PFSK-1 (cell line): ENCODE measurements around the gene WASF1.

ENCODE experiments used
- FOXP2 ChIP-seq: optimal IDR thresholded peaks from 2 replicates; pipeline ENCODE3; 2011; ENCODE audit warnings: borderline replicate concordance, control low read depth, inconsistent platforms; ENCODE audit not compliant: insufficient read depth; ENCODE audit errors: extremely low read length, extremely low read depth
- POLR2AphosphoS5 ChIP-seq: IDR thresholded peaks from 2 replicates; pipeline ENCODE4 v1.6.1; 2012; ENCODE audit warnings: low read depth, mild to moderate bottlenecking, control low read depth, low read length, moderate library complexity
- SIN3A ChIP-seq: IDR thresholded peaks from 2 replicates; pipeline ENCODE4 v1.6.1; 2012; ENCODE audit warnings: mild to moderate bottlenecking, low read length, moderate library complexity, borderline replicate concordance; ENCODE audit not compliant: insufficient read depth
- TAF1 ChIP-seq: IDR thresholded peaks from 2 replicates; pipeline ENCODE4 v1.6.1; 2012; ENCODE audit warnings: low read length, control low read depth, borderline replicate concordance; ENCODE audit not compliant: insufficient read depth
- TF ChIP-seq, protein P1 (sequence below), 2 experiments: IDR thresholded peaks; 2 replicates each; pipeline versions ENCODE4 v1.6.1 to v1.8.0; 2011 to 2012; ENCODE audit warnings: low read depth in 2 of 2, low read length in 2 of 2, control low read depth in 1 of 2, inconsistent platforms in 1 of 2, mild to moderate bottlenecking in 1 of 2, moderate library complexity in 1 of 2; ENCODE audit not compliant: insufficient read depth in 1 of 2

The WASF1 gene

GRCh38 chr6:110140650-110141049, 38.8 kb downstream of the WASF1 start:
- TF ChIP-seq, protein P1, sequence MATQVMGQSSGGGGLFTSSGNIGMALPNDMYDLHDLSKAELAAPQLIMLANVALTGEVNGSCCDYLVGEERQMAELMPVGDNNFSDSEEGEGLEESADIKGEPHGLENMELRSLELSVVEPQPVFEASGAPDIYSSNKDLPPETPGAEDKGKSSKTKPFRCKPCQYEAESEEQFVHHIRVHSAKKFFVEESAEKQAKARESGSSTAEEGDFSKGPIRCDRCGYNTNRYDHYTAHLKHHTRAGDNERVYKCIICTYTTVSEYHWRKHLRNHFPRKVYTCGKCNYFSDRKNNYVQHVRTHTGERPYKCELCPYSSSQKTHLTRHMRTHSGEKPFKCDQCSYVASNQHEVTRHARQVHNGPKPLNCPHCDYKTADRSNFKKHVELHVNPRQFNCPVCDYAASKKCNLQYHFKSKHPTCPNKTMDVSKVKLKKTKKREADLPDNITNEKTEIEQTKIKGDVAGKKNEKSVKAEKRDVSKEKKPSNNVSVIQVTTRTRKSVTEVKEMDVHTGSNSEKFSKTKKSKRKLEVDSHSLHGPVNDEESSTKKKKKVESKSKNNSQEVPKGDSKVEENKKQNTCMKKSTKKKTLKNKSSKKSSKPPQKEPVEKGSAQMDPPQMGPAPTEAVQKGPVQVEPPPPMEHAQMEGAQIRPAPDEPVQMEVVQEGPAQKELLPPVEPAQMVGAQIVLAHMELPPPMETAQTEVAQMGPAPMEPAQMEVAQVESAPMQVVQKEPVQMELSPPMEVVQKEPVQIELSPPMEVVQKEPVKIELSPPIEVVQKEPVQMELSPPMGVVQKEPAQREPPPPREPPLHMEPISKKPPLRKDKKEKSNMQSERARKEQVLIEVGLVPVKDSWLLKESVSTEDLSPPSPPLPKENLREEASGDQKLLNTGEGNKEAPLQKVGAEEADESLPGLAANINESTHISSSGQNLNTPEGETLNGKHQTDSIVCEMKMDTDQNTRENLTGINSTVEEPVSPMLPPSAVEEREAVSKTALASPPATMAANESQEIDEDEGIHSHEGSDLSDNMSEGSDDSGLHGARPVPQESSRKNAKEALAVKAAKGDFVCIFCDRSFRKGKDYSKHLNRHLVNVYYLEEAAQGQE (IDR thresholded peaks at IDR 0.05; ENCODE audit: insufficient read depth in 1 of 2, low read depth in 2 of 2, low read length in 2 of 2): no peak
- TF ChIP-seq TAF1: no peak
- TF ChIP-seq SIN3A: no peak
- TF ChIP-seq POLR2AphosphoS5: no peak
- no peak for TF ChIP-seq FOXP2

DNA sequence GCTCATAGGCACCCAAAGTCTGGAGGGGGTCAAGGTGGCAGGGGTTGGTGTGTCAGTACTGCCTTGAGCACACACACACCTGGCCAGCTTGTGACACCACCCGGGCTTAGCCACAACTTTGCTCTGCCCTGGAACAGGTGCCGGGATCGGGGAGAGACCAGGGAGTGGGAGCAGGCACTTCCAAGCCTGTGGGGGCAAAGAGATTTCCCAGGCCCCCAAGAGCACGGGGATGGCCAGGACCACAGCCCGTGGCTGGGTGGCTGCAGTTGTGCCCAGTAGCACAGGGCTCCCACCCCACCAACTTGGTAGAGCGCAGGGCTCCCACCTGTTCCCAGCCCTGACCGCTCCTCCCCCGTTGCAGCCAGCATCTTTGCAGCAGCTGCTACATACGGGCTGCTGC, 40.4 kb downstream of the WASF1 start:
- TF ChIP-seq FOXP2 (no peak), TAF1 (no peak), POLR2AphosphoS5 (no peak), SIN3A (no peak)
- TF ChIP-seq, protein P1 (IDR thresholded peaks at IDR 0.05; ENCODE audit: insufficient read depth in 1 of 2, low read depth in 2 of 2, low read length in 2 of 2): no peak

- TF ChIP-seq, protein P1 (IDR thresholded peaks at IDR 0.05; ENCODE audit: insufficient read depth in 1 of 2, low read depth in 2 of 2, low read length in 2 of 2): no peak
Observed at GRCh38 chr6:110137924-110138887, 41.3 kb downstream of the WASF1 start.

DNA sequence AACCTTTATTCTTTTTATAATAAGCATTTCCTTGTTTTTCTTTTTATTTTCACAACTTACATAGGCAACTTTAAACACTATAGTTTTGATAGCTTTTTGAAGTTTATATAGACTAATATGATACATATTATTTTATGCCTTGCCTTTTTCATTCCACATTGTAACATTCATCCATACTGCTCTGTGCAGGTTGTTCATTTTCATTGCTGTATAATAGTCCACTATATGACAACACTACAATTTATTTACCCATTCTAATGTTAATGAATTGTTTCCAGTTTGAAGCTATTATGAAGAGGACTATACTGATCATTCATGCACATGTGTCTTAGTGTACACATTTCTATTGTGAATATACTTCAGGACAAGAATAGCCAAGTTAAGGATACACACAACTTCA, 49.1 kb downstream of the WASF1 start:
- TF ChIP-seq FOXP2: no peak
- TF ChIP-seq TAF1: no peak
- TF ChIP-seq, protein P1 (IDR thresholded peaks at IDR 0.05; ENCODE audit: insufficient read depth in 1 of 2, low read depth in 2 of 2, low read length in 2 of 2): no peak
- TF ChIP-seq POLR2AphosphoS5: no peak
- TF ChIP-seq SIN3A: no peak

GRCh38 chr6:110128418-110128817, 51.1 kb downstream of the WASF1 start:
- TF ChIP-seq POLR2AphosphoS5: no peak
- no peak for TF ChIP-seq FOXP2
- TF ChIP-seq, protein P1 (IDR thresholded peaks at IDR 0.05; ENCODE audit: insufficient read depth in 1 of 2, low read depth in 2 of 2, low read length in 2 of 2): no peak
- TF ChIP-seq TAF1: no peak
- no peak for TF ChIP-seq SIN3A
